ENCODE data around the gene U2AF1. TPM values are rescaled to one million over a fixed set of nuclear protein-coding genes. Genes with fewer than 3 reads are reported as not detected.
"Not testable (repeated sequence)": the region's sequence is repeated elsewhere in the genome, so short reads cannot be mapped to it uniquely, and the experiment has no call there.

U2AF1 gene
- total RNA-seq, result 100 to 1,000 TPM in 1 of 2 donors, 10 to 100 TPM in 1; 62.3 to 115 TPM
- total RNA-seq, result 2.2 to 38.7 reads per million in 2 donors

- peak; percentile 95 for ATAC-seq
- not testable (repeated sequence) for H3K27ac Mint-ChIP-seq; H3K27me3 Mint-ChIP-seq; H3K36me3 Mint-ChIP-seq (ENCODE audit: low read depth); H3K4me3 Mint-ChIP-seq; H3K9me3 ChIP-seq (ENCODE audit: control insufficient read depth, low read length, poor library complexity, severe bottlenecking); H3K4me1 Mint-ChIP-seq
- peak in 1 of 3 donors; percentile 51 for DNase-seq
These were observed at the start of gene U2AF1 for GRCh38 chr21:43106965-43107793. Gene U2AF1, minus strand, starts transcription at chr21:43107570. Its CDS starts 76 bp downstream, at chr21:43107494.

- not testable (repeated sequence) for DNase-seq; H3K4me3 Mint-ChIP-seq; H3K27ac Mint-ChIP-seq; H3K36me3 Mint-ChIP-seq (ENCODE audit: low read depth); H3K9me3 ChIP-seq (ENCODE audit: control insufficient read depth, low read length, poor library complexity, severe bottlenecking); H3K4me1 Mint-ChIP-seq; H3K27me3 Mint-ChIP-seq; ATAC-seq
These were observed 46.2 kb upstream of the U2AF1 start for GRCh38 chr21:43153601-43154000.

GRCh38 chr21:43149344-43149743, 42.0 kb upstream of the U2AF1 start:
- H3K27me3 Mint-ChIP-seq; ATAC-seq; H3K9me3 ChIP-seq (ENCODE audit: control insufficient read depth, low read length, poor library complexity, severe bottlenecking); H3K4me3 Mint-ChIP-seq; H3K36me3 Mint-ChIP-seq (ENCODE audit: low read depth); DNase-seq; H3K4me1 Mint-ChIP-seq; H3K27ac Mint-ChIP-seq: not testable (repeated sequence)

GRCh38 chr21:43147999-43148398, 40.6 kb upstream of the U2AF1 start:
- DNase-seq; H3K4me1 Mint-ChIP-seq; ATAC-seq; H3K36me3 Mint-ChIP-seq (ENCODE audit: low read depth); H3K27me3 Mint-ChIP-seq; H3K4me3 Mint-ChIP-seq; H3K27ac Mint-ChIP-seq; H3K9me3 ChIP-seq (ENCODE audit: control insufficient read depth, low read length, poor library complexity, severe bottlenecking): not testable (repeated sequence)

- DNase-seq; H3K4me3 Mint-ChIP-seq; ATAC-seq; H3K4me1 Mint-ChIP-seq; H3K36me3 Mint-ChIP-seq (ENCODE audit: low read depth); H3K9me3 ChIP-seq (ENCODE audit: control insufficient read depth, low read length, poor library complexity, severe bottlenecking); H3K27me3 Mint-ChIP-seq; H3K27ac Mint-ChIP-seq: not testable (repeated sequence)
These were observed 39.3 kb upstream of the U2AF1 start for GRCh38 chr21:43146637-43147036.

- not testable (repeated sequence) for H3K27me3 Mint-ChIP-seq; H3K27ac Mint-ChIP-seq; H3K36me3 Mint-ChIP-seq (ENCODE audit: low read depth); H3K4me3 Mint-ChIP-seq; DNase-seq; H3K9me3 ChIP-seq (ENCODE audit: control insufficient read depth, low read length, poor library complexity, severe bottlenecking); H3K4me1 Mint-ChIP-seq; ATAC-seq
These were observed 34.0 kb upstream of the U2AF1 start for GRCh38 chr21:43141407-43141806.

GRCh38 chr21:43138944-43139343, 31.6 kb upstream of the U2AF1 start:
- not testable (repeated sequence) for H3K4me3 Mint-ChIP-seq; H3K27ac Mint-ChIP-seq; H3K27me3 Mint-ChIP-seq; DNase-seq; H3K4me1 Mint-ChIP-seq; ATAC-seq; H3K36me3 Mint-ChIP-seq (ENCODE audit: low read depth); H3K9me3 ChIP-seq (ENCODE audit: control insufficient read depth, low read length, poor library complexity, severe bottlenecking)

- not testable (repeated sequence) for H3K36me3 Mint-ChIP-seq (ENCODE audit: low read depth); H3K9me3 ChIP-seq (ENCODE audit: control insufficient read depth, low read length, poor library complexity, severe bottlenecking); H3K27me3 Mint-ChIP-seq; H3K4me3 Mint-ChIP-seq; H3K4me1 Mint-ChIP-seq; H3K27ac Mint-ChIP-seq; DNase-seq; ATAC-seq
These were observed 27.1 kb upstream of the U2AF1 start for GRCh38 chr21:43134520-43134919.

GRCh38 chr21:43130094-43130493, 22.7 kb upstream of the U2AF1 start:
- H3K27ac Mint-ChIP-seq; H3K4me3 Mint-ChIP-seq; H3K9me3 ChIP-seq (ENCODE audit: control insufficient read depth, low read length, poor library complexity, severe bottlenecking); H3K27me3 Mint-ChIP-seq; DNase-seq; H3K4me1 Mint-ChIP-seq; H3K36me3 Mint-ChIP-seq (ENCODE audit: low read depth); ATAC-seq: not testable (repeated sequence)

- ATAC-seq; H3K27ac Mint-ChIP-seq; H3K4me1 Mint-ChIP-seq; H3K9me3 ChIP-seq (ENCODE audit: control insufficient read depth, low read length, poor library complexity, severe bottlenecking); H3K36me3 Mint-ChIP-seq (ENCODE audit: low read depth); H3K27me3 Mint-ChIP-seq; DNase-seq; H3K4me3 Mint-ChIP-seq: not testable (repeated sequence)
These were observed 8.6 kb upstream of the U2AF1 start for GRCh38 chr21:43115956-43116355.

GRCh38 chr21:43114483-43114882, 7.1 kb upstream of the U2AF1 start:
- not testable (repeated sequence) for H3K9me3 ChIP-seq (ENCODE audit: control insufficient read depth, low read length, poor library complexity, severe bottlenecking); H3K27me3 Mint-ChIP-seq; H3K36me3 Mint-ChIP-seq (ENCODE audit: low read depth); H3K4me1 Mint-ChIP-seq; DNase-seq; H3K4me3 Mint-ChIP-seq; ATAC-seq; H3K27ac Mint-ChIP-seq

- H3K36me3 Mint-ChIP-seq (ENCODE audit: low read depth); H3K4me1 Mint-ChIP-seq; H3K27ac Mint-ChIP-seq; DNase-seq; H3K4me3 Mint-ChIP-seq; H3K9me3 ChIP-seq (ENCODE audit: control insufficient read depth, low read length, poor library complexity, severe bottlenecking); H3K27me3 Mint-ChIP-seq: not testable (repeated sequence)
- peak; percentile 35 for ATAC-seq
These were observed 1.6 kb upstream of the U2AF1 start for GRCh38 chr21:43109006-43109405.

GRCh38 chr21:43108177-43108576, 807 bp upstream of the U2AF1 start:
- peak; percentile 6 for ATAC-seq
- H3K27me3 Mint-ChIP-seq; H3K27ac Mint-ChIP-seq; DNase-seq; H3K36me3 Mint-ChIP-seq (ENCODE audit: low read depth); H3K4me1 Mint-ChIP-seq; H3K9me3 ChIP-seq (ENCODE audit: control insufficient read depth, low read length, poor library complexity, severe bottlenecking); H3K4me3 Mint-ChIP-seq: not testable (repeated sequence)

- not testable (repeated sequence) for H3K4me3 Mint-ChIP-seq; H3K27ac Mint-ChIP-seq; H3K9me3 ChIP-seq (ENCODE audit: control insufficient read depth, low read length, poor library complexity, severe bottlenecking); H3K36me3 Mint-ChIP-seq (ENCODE audit: low read depth); H3K4me1 Mint-ChIP-seq; DNase-seq; H3K27me3 Mint-ChIP-seq
- peak; percentile 37 for ATAC-seq
These were observed 396 bp upstream of the U2AF1 start for GRCh38 chr21:43107794-43108137.

Measured in T-helper 17 cell (primary cell).